Spleen (tissue), 11 donors: Measurements from ENCODE around the gene SEC14L1. TPM values are rescaled to one million over a fixed set of nuclear protein-coding genes. Genes with fewer than 3 reads are reported as not detected.

ENCODE experiments used
- DNase-seq: peaks from one replicate; pipeline ENCODE4 v3.0.0-alpha.2; 2020
- H3K27ac ChIP-seq, 8 donors: fragments of 200-600 bp; sonication (generic) in 7 of 8; 1 replicate in 4 of 8; 2 replicates in 4 of 8; pipeline versions ENCODE4 v1.5.0 to v1.8.0; 2016 to 2021; ENCODE audit warnings: inconsistent platforms in 4 of 8, mild to moderate bottlenecking in 4 of 8, moderate library complexity in 1 of 8
- H3K27me3 ChIP-seq, 7 donors: fragments of 200-600 bp; sonication (generic) in 6 of 7; replicated peaks in 1 of 7; 1 replicate in 4 of 7; 2 replicates in 3 of 7; pipeline versions ENCODE4 v1.5.0 to v1.8.0; 2016 to 2021; ENCODE audit warnings: inconsistent platforms in 3 of 7, mild to moderate bottlenecking in 1 of 7
- H3K36me3 ChIP-seq, 6 donors: fragments of 200-600 bp; sonication (generic) in 5 of 6; 1 replicate in 4 of 6; 2 replicates in 2 of 6; pipeline versions ENCODE4 v1.5.0 to v1.8.0; 2016 to 2021; ENCODE audit warnings: inconsistent platforms in 2 of 6
- H3K4me1 ChIP-seq, 6 donors: fragments of 200-600 bp; sonication (generic) in 5 of 6; 1 replicate in 3 of 6; 2 replicates in 3 of 6; pipeline versions ENCODE4 v1.5.0 to v1.8.0; 2016 to 2021; ENCODE audit warnings: inconsistent platforms in 3 of 6
- H3K4me3 ChIP-seq, 8 donors: fragments of 200-600 bp; sonication (generic) in 7 of 8; 1 replicate in 4 of 8; 2 replicates in 4 of 8; pipeline versions ENCODE4 v1.5.0 to v1.8.0; 2016 to 2021; ENCODE audit warnings: inconsistent platforms in 4 of 8, mild to moderate bottlenecking in 4 of 8, moderate library complexity in 2 of 8
- H3K9me3 ChIP-seq, 8 donors: fragments of 200-600 bp; sonication (generic) in 7 of 8; 1 replicate in 4 of 8; 2 replicates in 4 of 8; pipeline versions ENCODE4 v1.5.0 to v1.8.0; 2016 to 2021; ENCODE audit warnings: inconsistent platforms in 4 of 8
- CTCF ChIP-seq, 11 experiments: fragments of 200-600 bp in 7 of 11; fragments of 450-650 bp in 4 of 11; sonication (generic) in 4 of 11; IDR thresholded peaks in 8 of 11; conservative IDR thresholded peaks in 3 of 11; 1 replicate in 7 of 11; 2 replicates in 4 of 11; pipeline versions ENCODE4 v1.4.0 to v1.8.0; 2016 to 2021; ENCODE audit warnings: antibody characterized with exemption in 11 of 11, inconsistent platforms in 4 of 11, mild to moderate bottlenecking in 1 of 11
- POLR2A ChIP-seq, 3 donors: fragments of 450-650 bp; IDR thresholded peaks; one replicate each; pipeline ENCODE4 v1.5.1; 2017; ENCODE audit warnings: antibody characterized with exemption in 3 of 3, mild to moderate bottlenecking in 1 of 3
- POLR2AphosphoS5 ChIP-seq, 3 donors: sonication (generic); formaldehyde crosslinking; IDR thresholded peaks; one replicate each; pipeline ENCODE4 v1.5.1; 2017; ENCODE audit warnings: antibody characterized with exemption in 3 of 3
- WGBS, 5 donors: extraction: QIAGEN DNeasy Blood & Tissue Kit in 3 of 5; methylation state at CpG; one replicate each; pipeline versions ENCODE4 v1.1.5 to v1.1.7; 2013 to 2018; 5-methylcytosine and 5-hydroxymethylcytosine counted together
- intact Hi-C: fragments of 100-400 bp; cut with DNase I; formaldehyde crosslinking; loops from one replicate; pipeline ENCODE4 v1.15.0; 2023; ENCODE audit warnings: low total_unique reads
- polyA plus RNA-seq, 3 donors: library from polyadenylated mRNA; stranded (reverse); fragments of 200-250 nt; gene quantifications; one replicate each; pipeline ENCODE4 v1.2.1, GENCODE V29; 2013
- total RNA-seq, 7 donors: library from RNA; depleted of rRNA in 3 of 7; stranded (reverse); fragments of >200 nt in 3 of 7; fragmentation: NEBNext Ultra II Directional in 4 of 7; extraction: Animal tissue kit (Norgen Biotek cat#: 25700) in 4 of 7; gene quantifications; one replicate each; pipeline versions ENCODE4 v1.1.0 to v1.2.1, GENCODE V29; 2016 to 2021
- donor health status: healthy with polysubstance abuse.
- donor health status: DM: no; HTN: no; CAD: no; lungs with moderate emphysema.
- donor health status: DM: no; HTN: no; CAD: no.
- donor health status: Bipolar disorder and iron deficiency.
- donor health status: healthy.
- donor health status: DM: no; HTN: no; CAD: no.
- donor health status: DM: yes; HTN: yes; CAD: no.

Gene SEC14L1
- total and polyA plus RNA-seq, 10 donors, result 14.5 to 202 (median 169) TPM

GRCh38 chr17:77147357-77147801 is 6.6 kb downstream of the SEC14L1 start:
- DNase-seq, result no peak
- peaks cover 2 to 94% (median 33%) of the 10 kb centered on the region in 6 donors for H3K36me3 ChIP-seq
- WGBS, 5 donors, result 63 to 80% (median 76%) methylated on average over 8 of the region's 8 CpGs
- intact Hi-C loops, result no loop called here
- no peaks in the 10 kb centered on the region for H3K27me3 ChIP-seq
- H3K4me1 ChIP-seq, result peaks cover 42 to 100% (median 90%) of the 10 kb centered on the region in 6 donors
- TF ChIP-seq CTCF (IDR thresholded peaks at IDR 0.05 in 8 of 11, conservative IDR thresholded peaks at IDR 0.05 in 3 of 11) (no peak), POLR2AphosphoS5 (IDR thresholded peaks at IDR 0.05) (peak in 1 of 3 donors; percentile 10)
- peak overlapping the region; percentile 20 to 100 (median 88) for H3K27ac ChIP-seq
- H3K4me3 ChIP-seq, result peak overlapping the region in 2 of 8 donors; percentile 14 to 89
- H3K9me3 ChIP-seq, result no peaks in the 10 kb centered on the region

GRCh38 chr17:77148077-77148939 is 7.5 kb downstream of the SEC14L1 start:
- WGBS, 5 donors, result 62 to 72% (median 65%) methylated on average over 15 of the region's 15 CpGs
- Histone ChIP-seq H3K4me3 (peak overlapping the region in 1 of 8 donors; percentile 12), H3K36me3 (peaks cover 2 to 96% (median 31%) of the 10 kb centered on the region in 6 donors), H3K27me3 (no peaks in the 10 kb centered on the region), H3K27ac (peak overlapping the region in 7 of 8 donors; percentile 71 to 100 (median 94)), H3K4me1 (peaks cover 42 to 100% (median 88%) of the 10 kb centered on the region in 6 donors), H3K9me3 (no peaks in the 10 kb centered on the region)
- intact Hi-C loops, result no loop called here
- TF ChIP-seq POLR2A (IDR thresholded peaks at IDR 0.05) (no peak), POLR2AphosphoS5 (IDR thresholded peaks at IDR 0.05) (peak in 2 of 3 donors; percentile 72 to 75)
- no peak for DNase-seq

- Histone ChIP-seq H3K4me1 (peaks cover 40 to 100% (median 86%) of the 10 kb centered on the region in 6 donors), H3K36me3 (peaks cover 2 to 92% (median 27%) of the 10 kb centered on the region in 6 donors), H3K27ac (peak overlapping the region in 7 of 8 donors; percentile 71 to 100 (median 94)), H3K27me3 (no peaks in the 10 kb centered on the region), H3K9me3 (no peaks in the 10 kb centered on the region), H3K4me3 (no peak overlapping the region)
- DNase-seq, result no peak
- whole genome bisulfite sequencing, 5 donors, result 61 to 73% (median 66%) methylated on average over 10 of the region's 10 CpGs
- intact Hi-C loops, result no loop called here
- TF ChIP-seq POLR2A (IDR thresholded peaks at IDR 0.05) (no peak), POLR2AphosphoS5 (IDR thresholded peaks at IDR 0.05) (no peak), CTCF (IDR thresholded peaks at IDR 0.05 in 8 of 11, conservative IDR thresholded peaks at IDR 0.05 in 3 of 11) (no peak)
Observed at GRCh38 chr17:77148940-77149510, 8.3 kb downstream of the SEC14L1 start.

- Histone ChIP-seq H3K4me1 (peaks cover 35 to 100% (median 80%) of the 10 kb centered on the region in 6 donors), H3K36me3 (peaks cover 2 to 86% (median 22%) of the 10 kb centered on the region in 6 donors), H3K27me3 (no peaks in the 10 kb centered on the region), H3K27ac (peak overlapping the region in 6 of 8 donors; percentile 53 to 100 (median 96)), H3K4me3 (no peak overlapping the region), H3K9me3 (no peaks in the 10 kb centered on the region)
- no peak for TF ChIP-seq POLR2A (IDR thresholded peaks at IDR 0.05)
- no peak for TF ChIP-seq CTCF (IDR thresholded peaks at IDR 0.05 in 8 of 11, conservative IDR thresholded peaks at IDR 0.05 in 3 of 11)
- TF ChIP-seq POLR2AphosphoS5 (IDR thresholded peaks at IDR 0.05), result no peak
- intact Hi-C loops, result no loop called here
- 85 to 96% (median 91%) methylated on average over 5 of the region's 5 CpGs for WGBS, 5 donors
- DNase-seq, result no peak
Observed at GRCh38 chr17:77150196-77150595, 9.4 kb downstream of the SEC14L1 start.
